ENCODE measurements around the gene KRT7. TPM values are rescaled to one million over a fixed set of nuclear protein-coding genes. Genes with fewer than 3 reads are reported as not detected.
A peak's percentile ranks its signal among the peaks of the same experiment; 100 is the strongest.

The KRT7 gene
- total RNA-seq, 1 experiment from 2014 or later: 3,783 TPM

DNA sequence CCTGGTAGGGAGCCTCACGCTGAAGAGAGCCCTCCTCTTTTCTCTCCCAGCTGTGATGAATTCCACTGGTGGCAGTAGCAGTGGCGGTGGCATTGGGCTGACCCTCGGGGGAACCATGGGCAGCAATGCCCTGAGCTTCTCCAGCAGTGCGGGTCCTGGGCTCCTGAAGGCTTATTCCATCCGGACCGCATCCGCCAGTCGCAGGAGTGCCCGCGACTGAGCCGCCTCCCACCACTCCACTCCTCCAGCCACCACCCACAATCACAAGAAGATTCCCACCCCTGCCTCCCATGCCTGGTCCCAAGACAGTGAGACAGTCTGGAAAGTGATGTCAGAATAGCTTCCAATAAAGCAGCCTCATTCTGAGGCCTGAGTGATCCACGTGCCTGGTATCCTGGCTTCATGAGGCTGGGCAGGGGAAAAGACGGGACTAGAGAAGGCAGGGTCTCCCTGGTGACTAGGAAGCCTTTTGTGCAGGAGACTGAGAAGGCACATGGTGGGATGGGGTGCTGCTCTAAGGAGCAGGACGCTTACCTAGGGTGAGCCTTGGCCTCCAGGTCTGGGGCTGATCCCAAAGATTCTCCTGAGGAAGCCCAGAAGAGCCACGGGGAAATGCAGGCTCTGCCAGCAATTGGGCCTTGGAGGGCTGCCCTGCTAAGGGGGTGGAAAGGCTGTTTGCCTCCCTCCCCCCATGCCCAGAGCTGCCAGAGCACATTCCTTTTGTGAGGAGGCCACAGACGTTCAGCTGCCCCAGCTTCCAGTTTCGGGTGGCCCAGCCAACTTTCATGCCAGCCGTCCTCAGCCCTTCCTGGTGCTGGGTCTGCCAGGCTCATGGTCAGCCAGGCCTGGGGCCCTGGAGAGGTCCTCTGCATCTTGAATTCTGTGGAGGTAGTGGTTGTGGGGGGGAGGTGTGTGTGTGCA is 15.8 kb downstream of the KRT7 start:
- intact Hi-C loops (cut with micrococcal nuclease; ENCODE audit: unreplicated experiment): no loop called here
- Histone ChIP-seq H3K36me3 (ENCODE audit: low read depth) (peaks cover 46% of the 10 kb centered on the region), H3F3A (ENCODE audit: insufficient read depth, low read depth) (peaks cover 99% of the 10 kb centered on the region), H3K4me3 (no peak overlapping the region), H3K27ac (peak overlapping the region; percentile 90), H3K27me3 (ENCODE audit: insufficient read depth, low read depth) (no peaks in the 10 kb centered on the region), H3K9me2 (ENCODE audit: insufficient read depth) (no peaks in the 10 kb centered on the region), H4K20me1 (ENCODE audit: insufficient read depth) (peaks cover 32% of the 10 kb centered on the region), H2AFZ (no peak overlapping the region), H3K4me2 (no peak overlapping the region), H3K79me2 (ENCODE audit: low read depth) (peaks cover 8% of the 10 kb centered on the region), H3K9me3 (ENCODE audit: insufficient read depth, low read depth) (no peaks in the 10 kb centered on the region), H3K4me1 (replicated peaks; ENCODE audit: insufficient read depth) (peaks cover 58% of the 10 kb centered on the region)
- ChIA-PET POLR2A (ENCODE audit: unreplicated experiment) (interaction anchor here (0.6 to 1.0 kb wide), 3 partner anchors 17 to 32 kb away, joined by 3 to 6 read pairs (median 6); no protein-coding TSS in a partner anchor), CTCF (interaction anchor here (1.6 kb wide), 1 partner anchor 30 kb away, joined by 5 read pairs; no protein-coding TSS in a partner anchor)
- no peak for TF ChIP-seq EZH2 (IDR thresholded peaks at IDR 0.05; ENCODE audit: low read depth)
- TF ChIP-seq, protein P1, sequence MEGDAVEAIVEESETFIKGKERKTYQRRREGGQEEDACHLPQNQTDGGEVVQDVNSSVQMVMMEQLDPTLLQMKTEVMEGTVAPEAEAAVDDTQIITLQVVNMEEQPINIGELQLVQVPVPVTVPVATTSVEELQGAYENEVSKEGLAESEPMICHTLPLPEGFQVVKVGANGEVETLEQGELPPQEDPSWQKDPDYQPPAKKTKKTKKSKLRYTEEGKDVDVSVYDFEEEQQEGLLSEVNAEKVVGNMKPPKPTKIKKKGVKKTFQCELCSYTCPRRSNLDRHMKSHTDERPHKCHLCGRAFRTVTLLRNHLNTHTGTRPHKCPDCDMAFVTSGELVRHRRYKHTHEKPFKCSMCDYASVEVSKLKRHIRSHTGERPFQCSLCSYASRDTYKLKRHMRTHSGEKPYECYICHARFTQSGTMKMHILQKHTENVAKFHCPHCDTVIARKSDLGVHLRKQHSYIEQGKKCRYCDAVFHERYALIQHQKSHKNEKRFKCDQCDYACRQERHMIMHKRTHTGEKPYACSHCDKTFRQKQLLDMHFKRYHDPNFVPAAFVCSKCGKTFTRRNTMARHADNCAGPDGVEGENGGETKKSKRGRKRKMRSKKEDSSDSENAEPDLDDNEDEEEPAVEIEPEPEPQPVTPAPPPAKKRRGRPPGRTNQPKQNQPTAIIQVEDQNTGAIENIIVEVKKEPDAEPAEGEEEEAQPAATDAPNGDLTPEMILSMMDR (conservative IDR thresholded peaks at IDR 0.05): no peak
- no TSS peak for BruUV-seq (replicated peaks)
- peak in 1 of 2 experiments; percentile 76 for DNase-seq

DNA sequence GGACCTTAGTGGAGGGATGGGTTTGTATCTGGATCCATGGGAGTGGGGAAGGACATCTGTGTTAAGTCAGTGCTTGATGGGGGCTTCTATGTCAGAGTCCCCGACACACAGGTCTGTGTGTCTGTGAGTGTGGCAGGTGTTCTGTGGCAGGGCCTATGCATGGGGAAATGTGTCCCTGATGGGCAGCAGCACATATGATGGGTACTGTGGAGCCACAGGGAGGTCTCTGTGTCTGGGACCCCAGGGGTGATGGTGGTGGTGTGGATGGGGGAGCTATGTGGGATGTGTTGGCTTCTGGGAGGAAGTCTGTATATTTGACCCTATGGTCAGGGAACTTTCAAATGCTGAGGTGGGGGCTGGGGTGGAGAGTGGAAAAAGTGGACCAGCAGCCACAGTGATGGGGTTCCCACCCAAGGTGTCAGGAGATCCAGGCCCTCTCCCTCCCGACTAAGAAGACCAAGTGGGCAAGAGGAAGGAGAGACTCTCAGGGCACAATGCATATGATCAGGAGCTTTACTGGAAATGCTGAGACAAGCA is 16.5 kb downstream of the KRT7 start:
- Histone ChIP-seq H3K27me3 (ENCODE audit: insufficient read depth, low read depth) (no peaks in the 10 kb centered on the region), H3K4me3 (no peak overlapping the region), H3K9me2 (ENCODE audit: insufficient read depth) (no peaks in the 10 kb centered on the region), H3K79me2 (ENCODE audit: low read depth) (peaks cover 5% of the 10 kb centered on the region), H4K20me1 (ENCODE audit: insufficient read depth) (peaks cover 31% of the 10 kb centered on the region), H3K4me1 (replicated peaks; ENCODE audit: insufficient read depth) (peaks cover 50% of the 10 kb centered on the region), H3K36me3 (ENCODE audit: low read depth) (peaks cover 41% of the 10 kb centered on the region), H3K9me3 (ENCODE audit: insufficient read depth, low read depth) (no peaks in the 10 kb centered on the region), H2AFZ (no peak overlapping the region), H3K27ac (peak overlapping the region; percentile 90), H3F3A (ENCODE audit: insufficient read depth, low read depth) (peaks cover 100% of the 10 kb centered on the region), H3K4me2 (no peak overlapping the region)
- TF ChIP-seq EZH2 (IDR thresholded peaks at IDR 0.05; ENCODE audit: low read depth): no peak
- TF ChIP-seq, protein P1 (conservative IDR thresholded peaks at IDR 0.05): no peak
- DNase-seq: no peak
- intact Hi-C loops (cut with micrococcal nuclease; ENCODE audit: unreplicated experiment): no loop called here
- BruUV-seq (replicated peaks): no TSS peak
- POLR2A ChIA-PET (ENCODE audit: unreplicated experiment): interaction anchor here (0.6 to 1.0 kb wide), 3 partner anchors 18 to 63 kb away, joined by 3 to 6 read pairs (median 5); no protein-coding TSS in a partner anchor
- CTCF ChIA-PET: interaction anchor here (1.6 kb wide), 1 partner anchor 29 kb away, joined by 5 read pairs; no protein-coding TSS in a partner anchor
